Activated CD4-positive, CD25-positive, alpha-beta regulatory T cell treated with anti-CD3 and anti-CD28 coated beads, Interleukin-2, amount 50 U/mL, for 72 hours (primary cell): ENCODE results near the gene STX8.
"Not testable (repeated sequence)": the region's sequence is repeated elsewhere in the genome, so short reads cannot be mapped to it uniquely, and the experiment has no call there.

Source experiments
- DNase-seq: peaks from one replicate; pipeline ENCODE4 v3.0.0; 2021

Gene STX8

DNA sequence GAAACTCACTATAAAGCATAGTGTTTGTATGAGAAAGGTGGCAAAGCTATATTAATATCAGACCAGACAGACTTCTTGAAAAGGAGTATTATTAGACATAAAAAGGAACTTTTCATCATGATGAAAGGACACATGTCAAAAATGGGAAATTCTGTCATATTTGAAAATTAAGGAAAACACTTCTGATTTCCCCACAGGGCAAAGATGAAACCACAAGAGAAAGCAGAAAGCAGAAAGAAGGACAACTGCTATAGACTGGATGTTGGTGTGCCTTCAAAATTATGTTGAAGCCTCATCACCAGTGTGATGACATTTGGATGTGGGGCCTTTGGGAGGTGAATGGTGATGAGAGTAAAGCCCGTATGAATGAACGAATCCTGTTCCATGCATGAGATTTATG is 193.0 kb downstream of the STX8 start:
- no peak for DNase-seq

DNA sequence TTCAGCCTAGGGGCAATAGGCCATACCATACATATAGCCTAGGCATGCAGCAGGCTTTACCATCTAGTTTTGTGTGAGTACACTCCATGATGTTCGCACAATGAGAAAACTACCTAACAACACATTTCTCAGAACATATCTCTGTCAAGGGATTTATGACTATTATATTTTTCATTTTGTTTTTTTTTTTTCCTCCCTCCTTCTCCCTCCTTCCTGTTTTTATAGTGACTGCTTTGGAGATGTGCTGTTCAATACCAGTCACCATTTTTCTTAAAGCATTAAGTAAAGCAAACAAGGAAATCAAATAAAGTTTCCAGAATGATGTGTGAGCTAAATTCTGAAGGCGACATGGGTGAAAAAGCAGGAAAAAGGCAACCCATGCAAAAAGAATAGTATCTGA is 194.6 kb downstream of the STX8 start:
- no peak for DNase-seq

GRCh38 chr17:9380361-9380760 is 195.3 kb downstream of the STX8 start:
- no peak for DNase-seq

GRCh38 chr17:9376177-9376576 is 199.4 kb downstream of the STX8 start:
- DNase-seq: not testable (repeated sequence)

GRCh38 chr17:9371019-9371418 is 204.6 kb downstream of the STX8 start:
- DNase-seq: no peak

GRCh38 chr17:9370467-9370866 is 205.2 kb downstream of the STX8 start:
- DNase-seq: no peak

DNA sequence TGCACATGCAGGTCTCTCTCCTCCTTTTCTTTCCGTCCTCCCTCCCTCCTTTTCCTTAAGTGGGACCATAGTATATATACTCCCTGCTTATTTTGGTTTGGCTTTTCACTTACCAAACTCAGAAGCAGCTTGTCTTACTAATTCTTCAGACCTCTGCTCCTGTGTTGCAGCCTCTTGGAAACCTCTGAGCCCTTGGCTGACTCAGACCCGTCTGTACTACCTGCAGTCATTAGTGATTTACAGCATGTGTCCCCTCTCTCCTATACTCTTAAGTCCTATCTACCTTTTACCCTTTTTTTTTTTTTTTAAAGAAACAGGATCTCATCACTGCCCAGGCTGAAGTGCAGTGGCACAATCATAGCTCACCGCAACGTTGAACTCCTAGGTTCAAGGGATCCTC is 207.0 kb downstream of the STX8 start:
- DNase-seq: no peak

DNA sequence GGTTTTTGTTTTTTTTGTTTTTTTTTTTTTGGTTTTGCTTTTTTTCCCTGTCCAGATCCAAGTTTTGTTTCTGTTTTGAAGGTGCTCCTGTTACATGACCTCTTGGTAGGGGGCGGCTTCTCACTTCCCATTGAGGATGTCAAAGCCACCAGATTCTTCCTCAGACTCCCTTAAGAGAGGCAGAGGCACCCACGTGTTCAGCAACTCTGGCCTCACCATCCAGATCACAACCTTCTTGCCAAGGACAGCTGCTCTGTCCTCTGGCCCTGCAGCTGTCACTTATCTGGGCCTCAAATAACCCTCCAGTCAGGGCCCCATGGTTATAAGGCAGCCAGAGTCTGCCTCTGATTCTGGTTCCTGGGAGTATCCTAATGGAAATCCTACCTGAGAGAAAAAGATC is 208.5 kb downstream of the STX8 start:
- DNase-seq: no peak

DNA sequence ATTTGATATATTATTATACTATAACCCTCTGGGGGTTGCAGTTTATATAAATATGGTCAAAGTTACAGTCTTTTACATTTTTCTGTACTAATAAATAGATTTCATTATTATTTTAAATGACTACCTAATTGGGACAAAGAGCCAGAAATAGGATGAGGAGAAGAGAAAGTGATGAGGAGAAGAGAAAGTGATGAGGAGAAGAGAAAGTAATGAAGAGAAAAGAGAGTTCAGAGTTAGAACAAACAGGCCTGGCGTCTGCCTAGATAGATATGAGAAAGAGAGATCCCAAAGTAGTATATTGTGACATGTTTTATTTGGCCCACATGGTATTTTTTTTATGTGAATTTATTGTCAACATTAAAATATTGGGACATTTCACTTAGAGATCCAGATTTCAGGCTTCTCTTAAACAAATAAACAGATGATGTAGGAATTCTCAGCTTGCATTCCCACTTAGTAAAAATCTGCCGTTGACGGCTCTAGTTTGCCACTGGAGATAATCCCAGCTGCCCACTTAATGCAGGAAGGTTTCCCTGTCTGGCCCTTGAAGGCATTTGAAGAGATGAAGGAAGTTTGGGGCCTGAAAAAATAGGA is 210.7 kb downstream of the STX8 start:
- no peak for DNase-seq

DNA sequence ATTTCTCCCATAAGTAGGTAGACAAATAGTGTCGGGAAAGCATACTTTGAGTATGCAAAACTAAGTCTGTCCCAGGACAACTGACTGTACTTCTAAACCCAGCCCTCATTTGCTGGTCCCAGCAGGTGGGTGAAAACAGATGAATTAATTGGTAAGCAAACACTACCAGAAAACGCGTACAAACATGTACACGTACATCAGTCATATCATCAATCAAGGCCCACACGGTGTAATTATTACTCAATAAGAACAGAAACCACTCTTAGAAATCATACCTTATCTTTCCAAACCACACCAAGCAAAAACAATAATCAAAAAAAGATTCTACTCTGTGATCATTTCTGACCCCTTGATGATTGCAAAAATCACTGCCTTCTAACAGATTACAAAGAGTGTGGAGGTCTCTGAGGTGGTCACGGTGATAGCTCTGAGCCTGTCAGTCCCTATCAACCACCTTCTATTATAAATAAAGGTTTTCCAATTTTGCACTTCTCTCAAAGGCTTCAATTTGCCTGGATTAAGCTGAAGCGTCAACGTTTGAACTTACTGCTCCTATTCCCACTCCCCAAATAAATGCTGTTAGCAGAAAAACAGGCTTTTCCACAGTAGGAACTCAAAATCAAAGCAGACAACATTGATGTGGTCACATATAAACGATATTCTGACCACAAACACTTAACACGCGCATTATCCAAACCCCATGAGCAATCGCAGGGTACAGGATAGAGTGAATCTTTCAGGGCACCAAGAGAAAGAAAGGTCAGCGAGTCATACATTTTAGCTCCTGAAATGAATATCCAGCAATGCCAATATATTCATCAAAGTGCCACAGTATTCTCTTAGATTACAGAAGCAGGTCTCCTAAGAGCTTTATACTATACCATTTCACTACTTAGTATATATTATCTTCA is 211.9 kb downstream of the STX8 start:
- no peak for DNase-seq

GRCh38 chr17:9361188-9361955 is 214.2 kb downstream of the STX8 start:
- DNase-seq: no peak

- DNase-seq: no peak
Measured at GRCh38 chr17:9360677-9361081, 214.9 kb downstream of the STX8 start.

- no peak for DNase-seq
Measured at GRCh38 chr17:9356488-9356911, 219.1 kb downstream of the STX8 start.

- DNase-seq: no peak
Measured at GRCh38 chr17:9355846-9356245, 219.8 kb downstream of the STX8 start.

GRCh38 chr17:9355231-9355630 is 220.4 kb downstream of the STX8 start:
- DNase-seq: not testable (repeated sequence)

DNA sequence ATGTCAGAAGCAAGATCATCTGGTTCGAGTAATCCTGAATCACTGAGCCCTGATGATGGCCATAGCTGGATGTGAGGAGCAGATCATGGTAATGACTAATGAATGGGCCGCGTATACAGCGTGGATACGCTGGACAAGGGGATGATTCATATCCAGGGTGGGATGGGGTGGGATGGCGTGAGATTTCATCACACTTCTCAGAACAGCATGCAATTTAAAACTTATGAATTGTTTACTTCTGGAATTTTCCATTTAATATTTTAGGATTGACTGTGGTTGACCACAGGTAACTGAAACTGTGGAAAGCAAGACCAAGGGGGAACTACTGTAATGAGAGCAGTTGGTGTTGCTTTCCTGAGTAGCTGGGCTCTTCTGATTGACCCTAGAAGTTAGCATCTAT is 225.5 kb downstream of the STX8 start:
- DNase-seq: no peak

- no peak for DNase-seq
Measured at GRCh38 chr17:9346296-9346926, 229.2 kb downstream of the STX8 start.

- DNase-seq: no peak
Measured at GRCh38 chr17:9343516-9343915, 232.1 kb downstream of the STX8 start.

DNA sequence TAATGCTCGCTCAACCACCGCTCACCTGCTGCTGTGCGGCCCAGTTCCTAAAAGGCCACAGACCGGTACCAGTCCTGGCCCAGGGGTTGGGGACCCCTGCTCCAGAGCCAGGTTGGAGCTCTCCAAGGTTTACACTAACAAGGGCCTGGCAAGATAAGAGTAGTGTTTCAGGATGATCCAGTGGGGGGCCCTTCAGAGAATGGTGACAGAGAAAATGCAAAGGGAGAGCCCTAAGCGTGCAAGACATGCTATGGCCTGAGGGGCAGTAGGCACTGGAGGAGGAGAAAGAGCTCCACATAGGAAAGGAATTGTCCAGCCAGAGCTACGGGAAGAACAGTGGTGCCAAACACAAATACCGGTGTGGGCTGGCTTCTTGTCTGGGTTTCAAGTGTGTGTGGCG is 233.4 kb downstream of the STX8 start:
- no peak for DNase-seq

DNA sequence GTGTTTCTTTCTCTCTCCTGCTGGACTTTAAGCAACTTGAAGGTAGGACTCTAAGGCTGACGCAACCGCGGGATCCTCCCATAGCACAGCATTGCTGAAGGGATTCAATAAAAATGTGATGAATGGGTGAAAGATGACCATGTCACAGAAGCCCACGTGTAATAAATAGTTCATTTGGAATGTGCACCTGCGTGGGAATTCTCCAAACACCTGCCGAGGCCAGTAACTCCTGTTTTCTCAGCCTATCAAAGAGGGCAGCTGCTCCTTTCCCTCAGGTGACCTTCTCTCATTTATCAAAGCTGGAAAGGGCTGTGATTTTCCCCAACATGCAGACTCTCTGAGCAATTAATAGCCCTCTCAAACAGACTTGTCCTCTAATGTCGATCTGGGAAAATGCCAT is 235.7 kb downstream of the STX8 start:
- DNase-seq: no peak

DNA sequence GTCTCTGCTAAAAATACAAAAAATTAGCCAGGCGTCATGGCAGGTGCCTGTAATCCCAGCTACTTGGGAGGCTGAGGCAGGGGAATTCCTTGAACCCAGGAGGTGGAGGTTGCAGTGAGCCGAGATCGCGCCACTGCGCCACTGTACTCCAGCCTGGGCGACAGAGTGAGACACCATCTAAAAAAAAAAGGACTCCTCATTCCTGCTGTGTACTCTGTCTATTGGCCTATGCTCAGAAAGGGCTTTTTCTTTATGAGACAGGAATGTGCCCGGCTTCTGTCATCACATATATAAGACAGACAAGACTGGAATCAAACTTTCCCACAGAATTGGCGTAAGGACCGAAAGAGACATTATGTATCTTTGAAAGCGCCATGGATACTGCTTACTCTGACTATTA is 236.1 kb downstream of the STX8 start:
- DNase-seq: not testable (repeated sequence)

- no peak for DNase-seq
Measured at GRCh38 chr17:9336817-9337216, 238.8 kb downstream of the STX8 start.
